HepG2 (cell line): ENCODE measurements around the gene CDH22.

Experiments used
- EED ChIP-seq: sonication (generic); formaldehyde crosslinking; IDR thresholded peaks from 2 replicates; pipeline ENCODE4 v1.5.0; 2020; ENCODE audit warnings: mild to moderate bottlenecking, missing genetic modification reagents
- EP300 ChIP-seq, 3 experiments: sonication (generic) in 1 of 3; formaldehyde crosslinking in 1 of 3; IDR thresholded peaks; 2 replicates each; pipeline versions ENCODE4 v1.5.1 to v1.6.1; 2011 to 2020; ENCODE audit warnings: low read depth in 2 of 3, low read length in 2 of 3, borderline replicate concordance in 1 of 3, improper control_type of control experiment in 1 of 3, mild to moderate bottlenecking in 1 of 3, missing genetic modification reagents in 1 of 3, moderate library complexity in 1 of 3
- MXI1 ChIP-seq: IDR thresholded peaks from 3 replicates; pipeline ENCODE4 v1.6.1; 2012; ENCODE audit warnings: low read depth, low read length, inconsistent platforms, borderline replicate concordance
- PRDM4 ChIP-seq: sonication (generic); formaldehyde crosslinking; IDR thresholded peaks from 2 replicates; pipeline ENCODE4 v1.9.0; 2021; ENCODE audit warnings: missing genetic modification reagents, borderline replicate concordance
- RFX5 ChIP-seq: IDR thresholded peaks from 2 replicates; pipeline ENCODE4 v1.6.1; 2011; ENCODE audit warnings: low read depth, low read length, improper control_type of control experiment
- ZNF737 ChIP-seq: sonication (generic); formaldehyde crosslinking; IDR thresholded peaks from 2 replicates; pipeline ENCODE4 v1.5.0; 2020; ENCODE audit warnings: missing genetic modification reagents, mild to moderate bottlenecking, borderline replicate concordance

- TF ChIP-seq PRDM4 (CRISPR knock-in tag) (no peak), ZNF737 (no peak), EP300 (IDR thresholded peaks at IDR 0.05; ENCODE audit: low read depth in 2 of 2, low read length in 2 of 2) (no peak), EP300 (CRISPR knock-in tag; IDR thresholded peaks at IDR 0.05; ENCODE audit: borderline replicate concordance) (no peak), EED (CRISPR knock-in tag) (no peak), MXI1 (no peak), RFX5 (no peak)
Measured at GRCh38 chr20:46157625-46158024, 150.7 kb downstream of the CDH22 start.
